NCI-H2107 treated with DMSO at 0.1 percent for 48 hours (cell line): Measurements from ENCODE around the gene SH3TC2.

Source experiments
- DNase-seq: peaks from one replicate; lab custom pipeline; 2025; ENCODE audit not compliant: unreplicated experiment; lab: John Stamatoyannopoulos, UW

SH3TC2 gene

DNA sequence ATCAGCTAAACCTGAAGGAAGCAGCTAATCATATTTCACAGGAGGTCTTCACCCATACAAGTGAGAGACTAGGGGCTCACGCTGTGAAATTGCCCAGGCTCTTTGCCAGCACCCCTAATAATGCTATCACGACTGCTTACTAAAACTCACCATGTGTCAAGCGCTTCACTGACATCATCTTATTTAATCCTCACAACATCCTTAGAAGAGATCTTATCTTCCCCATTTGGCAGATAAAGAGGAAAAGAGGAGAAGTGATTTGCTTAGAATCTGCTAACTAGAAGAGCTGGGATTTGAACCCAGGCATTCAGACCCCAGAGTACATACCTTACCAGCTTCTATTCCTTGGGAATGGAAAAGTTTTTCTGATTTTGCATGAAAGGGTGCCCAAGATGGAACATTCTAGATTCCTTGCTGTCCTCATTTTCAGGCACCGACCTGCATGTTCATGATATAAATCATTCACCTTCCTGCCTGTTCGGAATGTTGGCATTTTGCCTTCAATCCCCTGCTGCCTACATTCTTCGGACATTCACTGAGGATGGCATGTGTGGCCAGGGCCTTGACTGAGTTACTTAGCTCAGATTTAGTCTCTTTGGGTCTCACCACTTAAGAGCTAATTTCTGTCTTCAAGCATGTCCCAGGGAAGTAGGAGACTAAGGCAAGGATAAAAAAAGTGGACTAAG lies 88.1 kb downstream of the SH3TC2 start:
- DNase-seq = no peak

DNA sequence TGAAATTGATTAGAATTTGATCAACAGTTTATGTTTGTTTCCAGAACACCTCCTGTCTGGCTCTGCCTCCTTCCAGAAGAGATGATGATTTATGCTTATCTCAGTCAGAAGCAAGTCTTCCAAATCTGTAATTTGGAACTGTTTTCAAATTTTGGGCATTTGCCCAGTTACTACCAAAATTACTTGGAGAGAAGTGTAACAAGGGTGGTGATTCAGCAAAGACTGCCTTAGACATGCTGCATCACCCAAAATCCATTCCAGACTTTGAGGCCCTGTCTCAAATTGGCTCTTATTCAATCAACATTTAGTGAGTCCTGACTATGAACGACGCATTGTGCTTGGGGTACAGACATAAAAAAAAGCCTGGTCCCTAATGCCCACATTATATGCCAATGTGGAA lies 89.4 kb downstream of the SH3TC2 start:
- DNase-seq = no peak

DNA sequence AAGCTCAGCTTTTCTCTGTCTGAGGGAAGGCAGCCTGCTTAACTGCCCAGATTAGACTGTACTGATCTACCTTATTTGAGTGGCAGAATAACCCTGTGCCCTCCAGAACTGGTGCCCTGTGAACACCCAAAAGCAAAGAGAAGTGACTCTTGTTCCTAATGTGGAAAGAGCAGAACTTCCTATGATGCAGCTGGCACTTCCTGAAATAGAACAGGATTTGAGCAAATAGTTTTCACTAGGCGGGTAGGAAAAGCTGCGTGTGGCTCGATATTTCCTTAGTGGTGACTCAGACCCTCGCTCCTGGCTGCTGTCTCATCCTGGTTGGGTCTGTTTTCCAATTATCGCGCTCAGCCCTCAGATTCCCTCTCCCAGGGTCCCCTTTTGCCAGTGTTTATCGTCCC lies 89.9 kb downstream of the SH3TC2 start:
- no peak for DNase-seq

DNA sequence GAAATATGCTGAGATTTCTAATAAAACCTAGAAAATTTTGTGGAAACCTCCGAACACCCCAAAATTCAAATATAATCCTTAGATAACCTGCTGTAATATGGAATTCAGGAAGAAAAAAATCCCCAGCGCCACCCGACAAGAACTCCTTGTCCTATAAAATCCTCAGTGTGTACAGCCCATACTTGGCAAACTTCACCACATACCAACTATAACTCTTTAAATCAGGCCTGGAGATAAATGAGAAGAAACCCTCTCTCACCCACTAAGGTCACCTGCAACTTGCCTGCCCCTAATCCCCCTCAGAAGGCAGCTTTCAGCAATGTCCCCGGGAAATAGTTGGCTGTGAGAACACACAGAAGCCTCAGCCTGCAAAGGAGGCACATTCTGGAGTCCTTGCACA lies 90.5 kb downstream of the SH3TC2 start:
- no peak for DNase-seq

DNA sequence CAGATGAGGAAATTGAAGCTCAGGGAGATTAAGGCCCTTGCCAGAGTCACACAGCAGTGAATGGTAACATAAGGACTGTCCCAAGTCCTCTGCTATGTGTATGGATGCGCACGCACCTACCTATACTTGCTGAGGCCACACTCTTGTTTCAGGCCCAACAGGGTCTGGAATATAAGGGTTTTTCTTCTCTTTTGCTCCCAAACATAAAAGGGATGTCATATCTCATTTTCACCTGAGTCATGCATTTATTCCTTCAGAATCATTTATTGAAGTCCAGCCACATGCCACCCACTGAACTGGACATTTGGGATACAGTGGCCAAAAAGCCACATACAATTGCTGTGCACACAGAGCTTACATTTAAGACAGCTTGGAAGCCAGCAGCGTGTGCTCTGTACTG lies 92.0 kb downstream of the SH3TC2 start:
- DNase-seq = no peak

DNA sequence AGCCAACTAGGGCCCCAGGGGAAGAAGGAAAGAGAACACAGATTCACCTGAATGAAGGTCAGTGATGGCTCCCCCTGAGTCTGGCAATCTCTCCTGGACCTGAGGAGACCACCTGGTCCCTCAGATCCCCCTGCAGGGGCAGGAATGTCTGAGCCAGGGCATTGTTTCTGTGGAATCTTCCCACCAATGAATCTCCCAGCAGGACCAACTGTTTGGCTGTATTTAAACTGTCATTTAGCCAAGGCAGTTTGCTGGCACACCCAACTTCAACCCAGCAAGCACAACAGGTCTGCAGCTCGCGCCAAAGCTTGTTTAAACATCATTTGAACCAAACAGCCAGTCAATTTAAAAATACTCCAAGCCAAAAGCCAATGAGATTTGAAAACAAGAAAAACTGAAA lies 92.6 kb downstream of the SH3TC2 start:
- DNase-seq = no peak

DNA sequence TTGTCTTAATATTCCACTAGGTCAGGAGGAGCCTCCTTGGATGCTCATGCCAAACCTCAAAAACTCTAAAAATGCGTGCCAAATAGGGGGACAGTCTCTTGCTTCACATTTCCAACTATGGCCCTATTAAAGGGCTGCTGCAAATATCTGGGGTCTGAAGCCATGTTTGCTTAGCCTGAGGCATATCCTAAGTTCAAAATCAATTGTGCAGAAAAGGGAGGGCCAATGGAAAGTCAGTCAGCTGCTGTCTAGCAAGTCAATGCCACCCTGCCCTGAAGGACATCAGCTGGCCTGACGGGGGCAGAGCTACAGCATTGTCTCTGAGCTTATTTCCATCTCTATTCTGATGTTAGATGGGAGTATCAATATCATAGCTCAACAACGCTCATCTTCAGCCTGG lies 93.6 kb downstream of the SH3TC2 start:
- DNase-seq = no peak

DNA sequence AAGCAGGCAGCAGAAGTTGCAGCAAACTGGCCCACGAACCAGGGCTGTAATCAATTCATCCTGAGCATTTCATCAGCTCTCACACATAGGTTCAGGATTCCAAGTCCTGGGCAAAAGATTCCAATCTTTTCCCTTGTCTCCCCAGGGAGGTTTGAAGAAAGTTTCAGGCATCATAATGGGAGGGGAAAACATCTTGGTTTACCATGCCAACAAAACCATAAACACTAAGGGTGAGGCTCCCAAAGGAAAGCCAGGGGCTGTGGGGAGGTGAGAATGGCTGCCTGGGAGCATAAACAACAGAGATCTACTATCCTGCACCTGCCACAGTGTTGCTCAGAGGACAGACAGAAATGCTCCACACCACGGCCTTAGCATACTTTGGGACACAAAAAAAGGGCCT lies 94.6 kb downstream of the SH3TC2 start:
- no peak for DNase-seq

DNA sequence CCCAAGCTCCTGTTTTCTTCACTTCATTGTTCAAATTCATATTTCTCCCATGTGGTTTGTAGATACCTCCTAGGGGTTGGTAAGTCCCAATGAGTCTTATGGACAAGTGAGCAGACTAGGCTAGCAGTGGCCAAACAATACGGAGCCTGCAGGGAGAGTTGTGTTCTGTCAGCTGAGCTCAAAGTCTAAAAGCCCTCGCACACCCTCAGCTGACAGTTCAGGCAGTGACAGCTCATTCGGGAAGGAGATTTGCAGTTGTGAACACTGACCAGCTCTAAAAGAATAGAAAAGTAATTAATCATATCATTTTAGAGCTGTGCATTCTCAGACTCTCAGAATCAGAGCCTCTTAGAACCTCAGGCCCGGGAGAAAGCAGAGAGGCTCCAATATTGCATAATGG lies 95.1 kb downstream of the SH3TC2 start:
- DNase-seq = no peak

DNA sequence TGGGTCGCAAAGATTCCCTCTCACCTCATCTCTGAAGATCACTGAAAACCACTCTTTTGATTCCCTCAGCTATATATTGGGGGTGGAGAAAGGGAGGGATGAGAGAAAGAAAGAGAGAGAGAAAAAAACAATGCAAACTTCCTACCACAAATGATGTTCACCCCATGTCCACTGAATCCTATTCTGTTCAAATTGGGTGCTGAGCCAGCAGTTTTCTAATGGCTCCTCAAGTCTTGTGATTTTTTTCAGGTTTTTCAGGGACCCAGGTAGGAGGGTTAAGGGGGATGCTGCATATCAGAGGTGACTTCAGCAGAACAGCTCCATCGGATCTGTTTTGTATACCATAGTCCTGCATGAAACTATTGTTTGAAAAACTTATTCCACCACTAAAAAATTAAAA lies 95.9 kb downstream of the SH3TC2 start:
- DNase-seq = no peak

DNA sequence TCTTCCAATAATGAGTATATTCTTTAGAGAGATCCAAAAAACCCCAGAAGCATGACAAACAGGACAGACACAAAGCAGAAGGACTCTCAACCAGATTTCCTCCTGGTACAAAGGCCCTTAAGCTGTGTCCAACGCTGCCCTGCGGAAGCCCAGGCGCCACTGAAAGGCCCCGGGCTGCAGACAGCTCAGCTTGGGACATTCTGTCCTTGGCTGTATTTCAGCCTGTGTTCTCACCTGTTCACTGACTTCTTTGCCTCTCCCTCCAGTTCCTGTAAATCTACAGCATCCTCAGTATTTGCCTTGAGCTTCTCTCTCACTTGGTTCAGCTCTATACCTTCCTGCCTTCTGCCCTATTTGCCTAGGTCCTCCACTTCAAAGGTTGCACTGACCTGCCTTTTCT lies 96.5 kb downstream of the SH3TC2 start:
- DNase-seq = no peak

DNA sequence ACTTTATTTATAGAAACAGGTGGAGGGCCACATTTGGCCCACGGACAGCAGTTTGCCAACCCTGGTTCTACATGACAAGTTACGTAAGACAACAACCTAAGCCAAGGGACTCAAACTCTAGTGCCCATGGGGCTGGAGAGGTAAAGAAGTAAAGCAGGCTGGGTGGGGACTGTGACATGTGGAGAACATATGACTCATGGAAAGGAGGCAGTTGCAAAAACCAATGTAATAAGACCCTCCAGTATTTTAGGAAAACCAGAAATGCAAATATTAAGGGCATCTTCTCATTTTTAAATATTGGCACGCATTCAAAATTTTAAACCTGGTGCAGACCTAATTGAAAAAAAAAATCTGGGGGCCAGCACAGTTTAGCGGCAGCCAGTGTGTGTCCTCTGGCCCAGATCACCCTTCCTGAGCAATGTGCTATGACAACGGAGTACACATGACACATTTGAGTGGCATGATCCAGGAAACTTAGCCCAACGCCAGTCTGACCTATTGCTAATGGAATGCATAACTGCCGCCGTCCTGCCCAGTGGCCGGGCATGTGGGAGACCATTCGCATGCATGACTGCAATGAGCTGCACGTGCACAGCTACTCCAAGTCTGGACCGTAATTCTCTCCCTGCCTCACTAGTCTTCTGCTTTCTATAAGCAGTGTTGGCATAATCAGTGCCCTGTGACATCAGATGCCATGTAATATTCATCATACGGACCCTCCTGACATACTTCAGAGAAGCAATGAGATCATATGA lies 97.2 kb downstream of the SH3TC2 start:
- no peak for DNase-seq

DNA sequence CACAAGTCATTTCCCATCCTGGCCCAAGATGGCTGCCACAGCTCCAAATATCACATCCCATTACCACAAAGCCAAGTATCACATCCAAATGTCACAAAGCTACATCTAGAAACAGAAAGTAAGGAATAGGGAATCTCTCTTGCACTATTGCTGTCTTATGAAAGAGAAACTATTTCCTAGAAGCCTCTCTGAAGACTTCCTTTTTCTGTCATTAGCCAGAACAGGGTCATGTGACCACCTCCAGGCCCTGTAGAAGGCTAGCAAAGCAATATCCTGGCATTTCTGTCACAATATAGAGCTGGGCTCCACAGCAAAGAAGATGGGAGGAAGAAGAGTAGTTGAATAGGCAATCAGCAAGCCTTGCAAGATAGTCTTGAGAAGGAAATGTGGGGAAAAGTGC lies 99.2 kb downstream of the SH3TC2 start:
- no peak for DNase-seq

DNA sequence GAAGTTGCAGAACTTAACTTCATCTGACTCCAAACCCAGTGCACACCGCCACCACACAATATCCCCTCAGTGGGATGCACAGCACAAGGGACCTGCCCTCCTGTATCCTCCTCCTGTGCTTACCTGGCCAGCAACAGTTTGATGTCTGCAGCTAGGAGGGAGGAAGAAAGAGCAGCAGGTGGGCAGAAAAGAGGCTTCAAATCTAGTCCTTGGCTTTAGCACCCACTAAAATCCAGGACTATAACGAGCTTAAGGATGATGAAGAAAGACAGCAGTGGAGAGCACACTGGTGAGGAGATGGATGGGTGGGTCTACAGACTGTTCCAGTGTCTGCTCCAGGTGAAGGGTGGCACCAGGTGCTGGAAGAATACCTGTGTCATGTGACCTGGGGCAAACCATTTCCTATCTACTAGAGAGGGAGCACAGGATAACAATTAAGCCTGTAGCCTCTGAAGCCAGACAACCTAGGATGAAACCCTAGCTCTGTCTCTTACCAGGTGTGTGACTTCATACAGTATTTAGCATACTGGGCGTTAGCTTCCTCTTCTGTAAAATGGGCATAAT lies 100.0 kb downstream of the SH3TC2 start:
- DNase-seq = no peak

DNA sequence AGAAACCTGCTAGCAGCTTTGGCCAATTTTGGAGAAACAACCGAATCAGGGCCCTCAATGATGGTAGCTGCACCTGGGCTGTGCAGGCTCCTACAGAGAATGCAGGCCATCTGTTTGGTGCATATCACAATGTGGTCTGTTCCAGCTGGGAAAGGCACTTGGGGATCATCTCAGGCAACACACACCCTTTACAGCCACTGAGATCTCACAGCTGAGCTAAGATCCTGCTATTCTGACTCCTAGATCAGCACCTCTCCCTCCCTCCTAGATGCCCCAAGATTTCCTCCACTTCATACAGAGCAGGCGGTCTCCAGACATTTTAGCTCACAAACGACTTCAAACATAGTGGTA lies 100.7 kb downstream of the SH3TC2 start:
- no peak for DNase-seq

DNA sequence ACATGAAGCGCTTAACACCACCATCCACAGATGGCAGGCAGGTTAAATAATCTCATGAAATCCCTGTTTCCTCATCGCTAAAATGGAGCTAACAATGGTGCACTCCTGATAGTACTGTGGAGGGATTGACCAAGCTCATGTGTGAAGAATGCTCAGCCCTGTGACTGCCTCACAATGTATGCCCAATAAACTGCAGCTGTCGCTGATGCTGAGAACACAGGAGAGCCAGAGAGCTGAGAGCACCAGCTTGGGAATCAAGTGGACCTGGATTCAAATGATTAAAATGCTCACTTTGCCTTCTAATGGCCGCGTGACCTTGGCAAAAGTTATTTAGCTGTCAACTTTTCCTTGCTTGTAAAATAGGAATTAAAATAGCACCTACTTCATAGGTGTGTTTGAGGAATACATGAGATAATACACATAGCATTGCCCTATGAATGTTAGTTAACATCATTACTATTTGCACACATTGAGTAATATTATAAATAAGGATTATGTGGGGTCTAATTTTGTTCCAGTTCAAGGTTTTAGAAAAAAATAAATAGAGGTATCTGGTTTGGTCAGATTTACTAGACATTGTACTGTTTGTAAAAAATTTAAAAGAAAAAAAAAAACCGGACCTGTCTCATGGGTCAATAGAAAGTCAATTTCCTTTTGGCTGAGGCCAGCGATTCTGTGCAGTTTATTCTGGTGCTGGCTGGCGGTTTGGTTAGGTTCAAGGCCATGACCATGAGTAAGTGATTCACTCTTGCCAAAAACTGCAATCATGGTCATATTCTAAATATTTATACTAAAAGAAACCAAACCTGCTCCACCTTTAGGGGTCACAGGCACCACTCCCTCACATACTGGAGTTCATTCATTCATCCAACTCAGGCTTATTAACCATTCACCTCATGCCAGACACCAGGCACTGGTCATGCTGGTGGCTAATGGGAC lies 101.3 kb downstream of the SH3TC2 start:
- DNase-seq = no peak

DNA sequence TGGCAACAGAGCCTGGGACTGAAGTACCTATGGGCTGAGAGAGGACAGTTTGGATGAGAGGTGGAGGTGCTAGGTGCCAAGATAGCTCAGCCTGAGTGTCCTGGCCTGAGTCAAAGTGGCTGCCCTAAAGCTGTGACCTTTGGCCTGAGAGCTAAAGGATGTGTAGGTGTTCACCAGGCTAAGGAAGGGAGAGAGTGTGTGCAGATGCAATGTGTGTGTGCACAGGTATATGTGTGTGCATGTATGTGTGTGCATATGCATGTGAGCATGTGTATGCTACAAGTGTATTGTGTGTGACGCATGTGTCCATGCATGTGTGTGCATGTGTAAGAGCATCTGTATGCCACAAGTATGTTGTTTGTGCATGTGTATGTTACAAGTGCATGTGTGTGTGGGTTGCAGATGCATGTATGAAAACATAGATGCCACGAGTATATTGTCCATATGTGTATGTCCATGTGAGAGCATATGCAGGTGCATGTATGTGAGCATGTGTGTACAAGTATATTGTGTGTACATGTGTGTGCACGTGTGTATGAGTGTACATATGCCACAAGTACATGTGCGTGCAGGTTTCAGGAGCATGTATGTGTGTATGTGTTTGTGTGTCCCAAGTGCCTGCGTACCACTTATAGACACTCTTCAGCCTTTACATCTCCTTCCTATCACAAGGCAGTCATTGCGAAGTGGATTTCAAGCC lies 102.6 kb downstream of the SH3TC2 start:
- DNase-seq = no peak

DNA sequence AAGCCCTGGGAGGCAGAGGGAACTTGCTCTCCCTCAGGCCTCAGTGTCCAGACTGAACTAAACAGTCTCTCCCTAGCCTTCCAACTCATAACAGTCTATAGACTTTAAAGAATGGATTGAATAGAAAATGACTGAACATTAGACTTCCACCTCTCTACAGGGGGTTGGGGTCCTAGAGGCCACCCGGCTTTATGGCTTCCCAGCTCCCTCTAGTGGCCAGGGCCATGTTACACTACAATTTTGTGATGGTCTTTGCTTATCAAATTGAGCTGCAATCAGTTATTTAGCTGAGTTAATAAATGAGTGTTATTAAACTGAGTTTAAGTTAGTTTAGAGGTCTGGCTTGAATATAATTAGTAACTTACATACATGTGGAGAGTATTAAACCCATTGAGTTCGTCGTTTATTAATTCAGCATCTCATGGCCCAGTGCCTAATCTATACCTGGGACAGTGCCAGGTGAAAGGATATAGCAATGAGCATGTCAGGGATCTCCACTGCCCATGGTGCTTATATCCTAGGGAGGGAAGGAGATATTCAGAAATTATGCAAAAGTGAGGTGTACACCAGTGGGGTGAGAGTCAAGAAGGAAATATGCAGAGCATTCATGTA lies 105.2 kb downstream of the SH3TC2 start:
- peak; percentile 1 for DNase-seq

DNA sequence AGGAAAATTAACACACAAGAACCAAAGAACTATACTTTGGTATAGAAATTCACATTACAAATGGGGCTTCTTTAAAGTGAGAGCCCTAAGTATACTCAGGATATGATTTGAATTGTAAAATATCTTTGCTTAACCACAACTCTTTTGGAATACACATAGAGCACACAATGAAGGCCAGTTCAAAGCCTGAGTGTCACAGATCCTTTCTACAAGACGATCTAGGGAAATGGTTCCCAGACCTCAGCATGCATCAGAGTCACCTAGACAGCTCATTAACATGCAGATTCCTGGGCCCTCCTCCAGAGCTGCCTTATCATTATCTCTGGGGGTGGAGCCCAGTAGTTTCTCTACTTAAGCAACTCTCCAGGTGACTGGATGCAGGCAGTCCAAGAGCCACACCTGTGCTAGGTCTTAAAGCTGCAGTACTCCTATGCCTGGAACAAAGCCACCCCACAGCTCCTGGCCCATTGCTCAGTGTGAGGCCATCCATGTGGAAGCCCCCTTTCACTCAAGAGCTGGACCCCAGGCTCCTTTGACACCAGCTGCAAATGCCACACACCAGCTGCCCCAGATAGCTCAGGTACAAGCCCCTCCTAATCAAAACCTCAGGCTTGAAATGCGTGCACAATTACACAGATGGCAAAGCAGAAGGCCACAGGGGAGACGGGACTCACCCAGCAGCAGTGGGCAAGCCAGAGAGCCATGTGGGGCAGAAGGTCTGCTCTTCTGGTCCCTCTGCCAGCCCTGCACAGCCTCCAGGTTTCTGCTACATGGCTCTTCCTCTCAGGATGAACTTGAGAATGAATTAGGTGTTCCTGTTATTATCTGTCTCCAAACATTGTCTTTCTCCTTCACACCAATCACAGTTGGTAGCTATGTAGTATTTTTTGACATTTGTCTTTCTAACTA lies 106.1 kb downstream of the SH3TC2 start:
- DNase-seq = no peak
